Fibroblast of pulmonary artery (primary cell): ENCODE results near the gene SLC25A29.
"Not testable (repeated sequence)": the region's sequence is repeated elsewhere in the genome, so short reads cannot be mapped to it uniquely, and the experiment has no call there.

Source experiments
- DNase-seq: peaks from one replicate; pipeline ENCODE4 v3.0.0-alpha.2; 2010; ENCODE audit warnings: low read depth
- H3K4me3 ChIP-seq: replicated peaks from 2 replicates; pipeline ENCODE4 v1.5.1; 2011; ENCODE audit warnings: low read depth, mild to moderate bottlenecking, control low read depth, low read length, moderate library complexity
- TF ChIP-seq, protein P1 (sequence below): IDR thresholded peaks from 2 replicates; pipeline ENCODE4 v1.5.1; 2011; ENCODE audit warnings: mild to moderate bottlenecking, control low read depth, low read length, inconsistent platforms; ENCODE audit errors: missing control alignments

Gene SLC25A29

DNA sequence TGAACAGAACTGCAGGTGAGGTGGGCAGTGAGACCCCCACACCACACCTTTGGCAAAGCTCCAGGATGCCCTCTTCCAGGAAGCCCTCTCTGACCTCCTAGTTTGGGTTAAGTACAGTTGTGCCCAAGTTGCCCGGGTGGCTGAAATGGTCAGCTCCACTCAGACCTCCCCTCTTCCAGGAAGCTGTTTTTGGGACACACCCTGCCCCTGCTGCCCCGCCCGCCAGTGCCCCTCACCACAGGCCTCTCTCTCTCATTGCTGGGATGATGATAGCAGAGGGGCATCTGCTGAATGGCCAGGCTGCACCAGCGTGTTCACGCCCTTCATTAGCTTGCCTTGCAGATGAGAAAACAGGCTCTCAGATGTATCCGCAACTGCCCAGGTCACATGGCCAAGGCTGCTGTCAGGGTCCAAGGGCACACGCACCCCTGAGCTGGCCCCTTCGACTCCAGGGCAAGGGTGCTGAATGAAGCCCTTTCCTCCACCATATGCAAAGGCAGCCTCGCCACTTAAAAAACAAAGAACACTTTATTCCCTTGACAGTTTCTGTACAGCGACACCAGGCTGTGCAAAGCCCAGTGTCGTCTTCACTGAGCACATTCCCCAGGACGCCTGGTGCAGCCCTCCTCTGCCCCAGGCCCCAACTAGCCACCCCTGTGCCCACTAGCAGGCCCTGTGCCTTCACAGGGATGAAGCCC lies 15.5 kb downstream of the SLC25A29 start:
- H3K4me3 ChIP-seq, result no peak overlapping the region
- TF ChIP-seq, protein P1, sequence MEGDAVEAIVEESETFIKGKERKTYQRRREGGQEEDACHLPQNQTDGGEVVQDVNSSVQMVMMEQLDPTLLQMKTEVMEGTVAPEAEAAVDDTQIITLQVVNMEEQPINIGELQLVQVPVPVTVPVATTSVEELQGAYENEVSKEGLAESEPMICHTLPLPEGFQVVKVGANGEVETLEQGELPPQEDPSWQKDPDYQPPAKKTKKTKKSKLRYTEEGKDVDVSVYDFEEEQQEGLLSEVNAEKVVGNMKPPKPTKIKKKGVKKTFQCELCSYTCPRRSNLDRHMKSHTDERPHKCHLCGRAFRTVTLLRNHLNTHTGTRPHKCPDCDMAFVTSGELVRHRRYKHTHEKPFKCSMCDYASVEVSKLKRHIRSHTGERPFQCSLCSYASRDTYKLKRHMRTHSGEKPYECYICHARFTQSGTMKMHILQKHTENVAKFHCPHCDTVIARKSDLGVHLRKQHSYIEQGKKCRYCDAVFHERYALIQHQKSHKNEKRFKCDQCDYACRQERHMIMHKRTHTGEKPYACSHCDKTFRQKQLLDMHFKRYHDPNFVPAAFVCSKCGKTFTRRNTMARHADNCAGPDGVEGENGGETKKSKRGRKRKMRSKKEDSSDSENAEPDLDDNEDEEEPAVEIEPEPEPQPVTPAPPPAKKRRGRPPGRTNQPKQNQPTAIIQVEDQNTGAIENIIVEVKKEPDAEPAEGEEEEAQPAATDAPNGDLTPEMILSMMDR, result no peak
- no peak for DNase-seq

DNA sequence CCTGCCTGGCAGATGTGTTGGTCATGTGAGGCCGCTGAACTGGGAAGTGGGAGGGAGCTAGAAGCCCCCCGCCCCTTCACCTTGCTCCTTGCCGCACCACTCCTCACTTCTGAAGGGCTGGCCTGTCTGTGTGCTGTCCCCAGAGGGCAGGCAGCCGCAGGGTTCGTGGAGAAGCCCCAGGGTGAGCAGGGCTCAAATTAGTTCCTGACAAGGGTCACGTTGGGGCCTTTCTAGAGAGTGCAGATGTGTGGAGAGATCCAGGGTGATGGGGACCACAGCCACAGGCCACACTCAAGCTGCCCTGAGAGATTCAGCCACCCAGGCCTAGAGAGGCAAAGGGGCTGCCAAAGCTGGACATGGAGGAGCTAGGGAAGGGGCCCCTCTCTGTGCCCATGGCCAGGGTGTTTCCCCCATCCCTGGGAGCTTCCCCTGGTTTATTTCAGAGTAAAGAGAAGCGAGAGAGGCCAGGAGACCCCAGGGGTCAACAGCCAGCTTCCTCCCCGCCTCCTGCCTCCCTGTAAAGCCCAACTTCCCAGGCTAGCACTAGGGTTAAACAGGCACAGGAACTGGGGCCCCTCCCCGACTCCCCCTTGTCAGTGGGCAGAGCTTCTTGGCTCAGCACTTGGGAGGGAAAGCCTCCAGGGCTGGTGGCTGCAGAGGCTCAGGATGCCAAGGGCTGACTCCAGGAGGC lies 16.2 kb downstream of the SLC25A29 start:
- TF ChIP-seq, protein P1, result no peak
- H3K4me3 ChIP-seq, result no peak overlapping the region
- no peak for DNase-seq

DNA sequence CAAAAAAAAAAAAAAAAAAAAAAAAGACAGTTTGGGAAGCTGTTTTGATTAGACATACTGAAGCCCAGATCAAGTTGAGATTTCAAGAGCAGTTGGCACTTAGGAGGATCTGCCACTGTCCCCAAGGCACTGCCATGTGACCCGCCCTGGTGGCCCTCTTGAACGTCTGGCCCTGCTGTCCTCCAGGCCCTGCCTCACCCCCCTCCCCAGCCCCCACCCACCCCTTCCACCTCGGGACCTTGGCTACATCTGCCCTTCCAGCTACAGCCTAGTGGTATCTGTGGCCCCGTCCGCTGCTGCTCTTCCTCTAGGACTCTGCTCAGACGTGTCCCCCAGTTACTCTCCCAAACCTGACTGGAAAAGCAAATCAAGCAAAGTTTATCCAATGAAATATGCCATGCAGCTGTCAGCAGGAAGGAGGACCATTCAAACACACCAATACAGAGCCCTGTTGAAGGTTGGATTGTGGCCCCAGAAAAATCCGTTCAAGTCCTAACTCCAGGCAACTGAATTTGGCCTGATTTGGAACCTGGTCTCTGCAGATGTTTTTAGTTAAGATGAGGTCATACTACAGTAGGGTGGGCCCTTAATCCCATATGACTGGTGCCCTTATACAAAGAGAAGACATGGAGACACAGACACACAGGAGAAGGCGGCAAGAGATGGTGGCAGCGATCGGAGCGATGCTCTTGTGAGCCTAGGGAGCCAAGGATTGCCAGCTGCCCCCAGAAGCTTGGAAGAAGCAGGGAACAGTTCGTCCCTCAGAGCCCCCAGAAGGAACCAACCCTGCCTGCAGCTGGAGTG lies 17.7 kb downstream of the SLC25A29 start:
- DNase-seq, result no peak
- H3K4me3 ChIP-seq, result no peak overlapping the region
- TF ChIP-seq, protein P1, result no peak

DNA sequence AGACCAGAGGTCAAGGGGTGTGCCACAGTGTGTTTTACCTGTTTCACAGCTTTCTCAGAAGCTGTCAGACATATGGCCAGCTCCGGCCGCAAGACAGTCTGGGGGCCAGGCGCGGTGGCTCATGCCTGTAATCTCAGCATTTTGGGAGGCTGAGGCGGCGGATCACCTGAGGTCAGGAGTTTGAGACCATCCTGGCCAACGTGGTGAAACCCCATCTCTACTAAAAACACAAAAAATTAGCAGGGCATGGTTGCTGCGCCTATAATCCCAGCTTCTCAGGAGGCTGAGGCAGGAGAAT lies 18.3 kb downstream of the SLC25A29 start:
- not testable (repeated sequence) for H3K4me3 ChIP-seq, DNase-seq

DNA sequence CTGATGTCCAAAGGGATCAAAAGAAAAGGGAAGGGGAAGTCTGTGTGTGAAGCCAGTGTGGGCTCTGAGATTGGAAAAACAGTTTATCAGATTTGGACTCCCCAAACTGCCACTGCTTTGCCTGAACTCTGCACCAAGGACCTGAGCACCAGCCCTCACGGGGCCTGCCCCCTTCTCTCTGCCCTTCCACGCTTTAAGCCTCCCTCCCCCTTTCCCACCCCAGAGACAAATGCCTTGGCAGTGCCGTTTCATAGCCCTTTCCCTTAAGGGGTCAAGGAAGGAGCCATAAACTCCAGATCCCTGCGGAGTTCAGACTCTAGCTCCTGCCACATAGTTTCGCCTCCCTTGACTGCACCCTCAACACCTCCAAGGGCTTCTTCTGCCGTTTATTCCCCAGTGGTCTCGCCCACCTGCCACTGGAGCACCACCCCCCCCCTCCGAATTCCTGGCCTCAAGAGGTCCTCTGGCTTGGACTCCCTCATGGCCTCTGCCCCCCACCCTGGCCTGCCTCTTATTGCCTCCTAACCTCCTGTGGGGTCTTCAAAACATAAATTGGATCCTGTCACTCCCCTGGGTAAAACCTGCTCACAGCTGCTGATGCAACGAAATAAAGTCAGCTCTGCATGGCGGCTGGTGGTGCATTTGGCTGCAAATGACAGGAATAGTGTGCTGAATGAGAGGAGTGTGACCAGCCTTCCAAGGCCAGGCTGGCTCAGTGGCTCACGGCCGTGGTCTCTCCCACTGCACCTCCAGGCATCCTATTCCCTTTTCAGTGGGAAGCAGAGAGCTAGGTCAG lies 18.8 kb downstream of the SLC25A29 start:
- TF ChIP-seq, protein P1, result no peak
- DNase-seq, result no peak
- H3K4me3 ChIP-seq, result no peak overlapping the region

DNA sequence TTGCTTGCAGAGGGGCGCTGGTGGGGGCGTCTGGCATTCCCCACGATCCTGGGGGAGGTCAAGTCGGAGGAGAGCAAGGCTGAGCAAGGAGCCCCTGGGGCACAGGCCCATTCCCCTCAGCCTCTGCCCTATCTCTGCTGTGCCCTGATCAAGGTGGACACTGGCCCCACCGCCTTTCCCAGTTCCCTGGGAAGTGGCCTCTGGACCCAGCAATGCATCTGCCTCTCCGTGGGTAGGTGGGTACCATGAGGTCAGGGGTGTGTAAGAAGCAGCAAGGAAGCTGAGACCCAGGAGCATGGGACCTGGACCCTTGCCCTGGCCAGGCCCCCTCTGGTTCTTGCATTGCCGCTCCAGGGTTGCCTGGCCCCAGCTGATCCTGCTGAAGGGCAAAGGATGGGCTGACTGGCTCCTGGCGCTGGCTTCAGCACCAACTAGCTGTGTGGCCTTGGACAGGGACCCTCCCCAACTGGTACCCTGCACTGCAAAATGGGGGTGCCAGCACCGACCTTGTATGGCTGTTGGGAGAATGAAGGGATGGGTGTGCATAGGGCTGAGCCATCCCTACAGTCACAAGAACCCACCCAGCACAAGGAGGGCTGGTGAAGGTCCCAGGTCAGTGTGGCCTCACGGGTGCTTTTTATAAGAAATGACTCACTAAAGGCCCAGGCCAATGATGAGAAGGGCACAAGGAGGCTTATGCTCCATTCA lies 19.6 kb downstream of the SLC25A29 start:
- TF ChIP-seq, protein P1, result no peak
- H3K4me3 ChIP-seq, result no peak overlapping the region
- DNase-seq, result no peak
